Measurements from ENCODE around the gene SLAMF8. TPM values are rescaled to one million over a fixed set of nuclear protein-coding genes. Genes with fewer than 3 reads are reported as not detected.

SLAMF8 gene
- total RNA-seq, 2 donors from 2014 or later: 1.5 to 1.9 TPM

DNA sequence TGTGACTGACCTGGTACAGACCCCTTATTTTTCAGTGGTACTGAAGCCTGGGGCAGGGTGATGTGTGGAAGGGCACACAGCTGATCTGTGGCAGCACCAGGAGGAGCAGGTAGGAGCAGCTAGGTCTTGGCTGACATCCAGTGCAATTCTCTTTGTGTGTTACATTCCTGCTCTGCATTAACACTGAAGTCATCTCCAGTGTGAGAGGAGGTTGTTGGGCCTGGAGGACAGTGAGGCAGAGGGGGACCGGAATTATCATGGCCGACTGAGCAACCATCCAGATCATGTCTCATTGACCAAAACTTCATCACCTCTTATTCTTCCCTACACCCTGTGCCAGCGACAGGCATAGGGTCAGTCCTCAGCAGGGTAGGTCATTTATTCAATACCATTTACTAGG lies 1.5 kb downstream of the SLAMF8 start:
- Histone ChIP-seq H3K9me3 (no peaks in the 10 kb centered on the region), H3K36me3 (no peaks in the 10 kb centered on the region), H3K9ac (ENCODE audit: low read depth in 2 of 2, low read length in 2 of 2) (no peak overlapping the region), H3K4me3 (no peak overlapping the region), H3K4me1 (no peaks in the 10 kb centered on the region), H3K27me3 (no peaks in the 10 kb centered on the region), H3K27ac (no peak overlapping the region)
- TF ChIP-seq, protein P1, sequence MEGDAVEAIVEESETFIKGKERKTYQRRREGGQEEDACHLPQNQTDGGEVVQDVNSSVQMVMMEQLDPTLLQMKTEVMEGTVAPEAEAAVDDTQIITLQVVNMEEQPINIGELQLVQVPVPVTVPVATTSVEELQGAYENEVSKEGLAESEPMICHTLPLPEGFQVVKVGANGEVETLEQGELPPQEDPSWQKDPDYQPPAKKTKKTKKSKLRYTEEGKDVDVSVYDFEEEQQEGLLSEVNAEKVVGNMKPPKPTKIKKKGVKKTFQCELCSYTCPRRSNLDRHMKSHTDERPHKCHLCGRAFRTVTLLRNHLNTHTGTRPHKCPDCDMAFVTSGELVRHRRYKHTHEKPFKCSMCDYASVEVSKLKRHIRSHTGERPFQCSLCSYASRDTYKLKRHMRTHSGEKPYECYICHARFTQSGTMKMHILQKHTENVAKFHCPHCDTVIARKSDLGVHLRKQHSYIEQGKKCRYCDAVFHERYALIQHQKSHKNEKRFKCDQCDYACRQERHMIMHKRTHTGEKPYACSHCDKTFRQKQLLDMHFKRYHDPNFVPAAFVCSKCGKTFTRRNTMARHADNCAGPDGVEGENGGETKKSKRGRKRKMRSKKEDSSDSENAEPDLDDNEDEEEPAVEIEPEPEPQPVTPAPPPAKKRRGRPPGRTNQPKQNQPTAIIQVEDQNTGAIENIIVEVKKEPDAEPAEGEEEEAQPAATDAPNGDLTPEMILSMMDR (IDR thresholded peaks at IDR 0.05): no peak
- intact Hi-C loops (cut with DNase I): no loop called here
- DNase-seq: no peak

DNA sequence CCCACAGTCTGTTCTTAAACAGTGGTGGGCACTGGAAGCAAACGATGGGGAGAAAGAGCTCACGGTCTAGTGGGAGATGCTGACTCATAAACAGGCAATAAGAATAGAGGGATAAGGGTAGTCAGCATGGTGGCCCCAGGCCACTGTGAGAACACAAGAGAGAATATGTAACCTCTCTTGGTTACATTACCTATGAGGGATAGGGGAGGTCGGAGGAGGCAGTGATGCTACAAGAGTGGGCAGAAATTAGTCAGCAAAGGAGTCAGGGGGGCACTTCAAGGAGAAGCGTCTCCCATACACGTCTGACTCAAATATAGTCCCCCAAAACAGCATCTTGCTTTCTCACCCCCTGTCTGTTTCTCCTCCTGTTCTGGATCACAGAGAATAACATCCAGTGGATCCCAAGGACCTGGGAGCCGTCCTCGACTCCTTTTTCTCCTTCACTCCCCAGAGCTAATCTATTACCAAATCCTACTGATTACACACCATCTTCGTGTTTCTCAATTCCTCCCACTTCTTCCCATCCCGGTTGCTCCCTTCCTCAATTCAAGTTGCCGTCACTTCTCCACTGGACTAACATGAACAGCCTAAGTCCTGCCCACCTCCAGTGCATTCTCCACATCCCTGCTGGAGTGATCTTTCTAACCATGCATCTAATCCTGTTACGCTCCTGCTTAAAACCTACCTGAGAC lies 2.1 kb downstream of the SLAMF8 start:
- H3K4me1 ChIP-seq: no peaks in the 10 kb centered on the region
- intact Hi-C loops (cut with DNase I): no loop called here
- TF ChIP-seq, protein P1 (IDR thresholded peaks at IDR 0.05): no peak
- H3K9ac ChIP-seq (ENCODE audit: low read depth in 2 of 2, low read length in 2 of 2): no peak overlapping the region
- no peak overlapping the region for H3K27ac ChIP-seq
- no peak overlapping the region for H3K4me3 ChIP-seq
- no peaks in the 10 kb centered on the region for H3K9me3 ChIP-seq
- no peaks in the 10 kb centered on the region for H3K27me3 ChIP-seq
- DNase-seq: no peak
- H3K36me3 ChIP-seq: no peaks in the 10 kb centered on the region

DNA sequence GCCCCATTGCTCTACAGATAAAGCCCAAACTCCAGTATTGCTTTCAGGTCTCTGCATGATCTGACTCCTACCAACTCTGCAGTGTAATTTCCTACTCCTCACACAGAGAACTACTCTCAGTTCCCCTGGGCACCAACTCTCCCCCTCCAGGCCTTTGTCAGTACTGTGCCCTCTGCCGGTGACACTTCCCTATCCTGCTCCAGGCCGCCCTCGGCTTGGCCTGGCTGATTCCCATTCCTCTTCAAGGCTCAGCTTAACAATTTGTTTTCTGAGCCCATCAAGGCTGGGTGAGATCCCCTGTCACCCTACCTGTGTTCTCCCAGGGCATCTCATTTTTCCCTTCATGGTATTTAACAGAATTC lies 2.6 kb downstream of the SLAMF8 start:
- intact Hi-C loops (cut with DNase I): no loop called here
- Histone ChIP-seq H3K9ac (ENCODE audit: low read depth in 2 of 2, low read length in 2 of 2) (no peak overlapping the region), H3K4me3 (no peak overlapping the region), H3K27ac (no peak overlapping the region), H3K4me1 (no peaks in the 10 kb centered on the region), H3K9me3 (no peaks in the 10 kb centered on the region), H3K36me3 (no peaks in the 10 kb centered on the region), H3K27me3 (no peaks in the 10 kb centered on the region)
- DNase-seq: peak; percentile 40
- TF ChIP-seq, protein P1 (IDR thresholded peaks at IDR 0.05): peak; percentile 42

DNA sequence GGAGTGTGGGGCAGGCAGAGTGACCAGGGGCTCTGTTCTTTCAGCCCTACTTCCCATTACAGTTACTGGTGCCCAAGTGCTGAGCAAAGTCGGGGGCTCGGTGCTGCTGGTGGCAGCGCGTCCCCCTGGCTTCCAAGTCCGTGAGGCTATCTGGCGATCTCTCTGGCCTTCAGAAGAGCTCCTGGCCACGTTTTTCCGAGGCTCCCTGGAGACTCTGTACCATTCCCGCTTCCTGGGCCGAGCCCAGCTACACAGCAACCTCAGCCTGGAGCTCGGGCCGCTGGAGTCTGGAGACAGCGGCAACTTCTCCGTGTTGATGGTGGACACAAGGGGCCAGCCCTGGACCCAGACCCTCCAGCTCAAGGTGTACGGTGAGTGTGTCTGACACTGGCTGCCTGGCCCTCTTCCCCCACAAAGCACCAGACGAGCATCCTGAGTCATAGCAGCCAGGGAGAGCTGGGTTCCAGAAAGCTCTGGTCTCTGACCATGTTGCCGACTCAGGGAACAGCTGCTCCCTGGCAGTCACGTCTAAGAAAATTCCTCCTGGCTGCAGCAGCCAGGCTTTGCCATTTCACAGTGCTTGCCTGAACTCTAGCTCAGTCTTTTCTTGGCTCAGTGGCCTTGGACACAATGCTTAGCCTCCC lies 3.3 kb downstream of the SLAMF8 start:
- no peak overlapping the region for H3K4me3 ChIP-seq
- H3K9ac ChIP-seq (ENCODE audit: low read depth in 2 of 2, low read length in 2 of 2): no peak overlapping the region
- TF ChIP-seq, protein P1 (IDR thresholded peaks at IDR 0.05): no peak
- no peaks in the 10 kb centered on the region for H3K9me3 ChIP-seq
- H3K4me1 ChIP-seq: no peaks in the 10 kb centered on the region
- no peak for DNase-seq
- H3K27me3 ChIP-seq: no peaks in the 10 kb centered on the region
- H3K36me3 ChIP-seq: no peaks in the 10 kb centered on the region
- intact Hi-C loops (cut with DNase I): no loop called here
- no peak overlapping the region for H3K27ac ChIP-seq

DNA sequence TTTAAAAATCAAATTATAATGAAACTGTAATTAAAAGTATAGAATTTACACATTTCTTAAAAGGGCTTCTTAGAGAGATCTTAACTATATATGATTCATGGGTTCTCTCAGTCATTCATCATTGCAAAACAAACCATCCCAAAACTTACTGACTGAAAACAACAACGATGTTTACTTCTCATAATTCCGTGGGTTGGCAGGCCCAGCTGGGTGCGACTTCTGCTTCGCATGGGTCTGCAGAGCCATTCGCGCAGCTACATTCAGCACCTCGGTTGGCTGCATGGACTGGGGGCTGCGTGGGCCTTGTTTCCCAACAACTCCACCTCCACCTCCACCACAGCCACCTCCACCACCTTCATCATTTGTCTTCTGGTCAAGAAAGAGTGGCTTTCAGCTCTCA lies 4.0 kb downstream of the SLAMF8 start:
- intact Hi-C loops (cut with DNase I): no loop called here
- Histone ChIP-seq H3K27me3 (no peaks in the 10 kb centered on the region), H3K4me3 (no peak overlapping the region), H3K36me3 (no peaks in the 10 kb centered on the region), H3K9me3 (no peaks in the 10 kb centered on the region), H3K4me1 (no peaks in the 10 kb centered on the region), H3K9ac (ENCODE audit: low read depth in 2 of 2, low read length in 2 of 2) (no peak overlapping the region), H3K27ac (no peak overlapping the region)
- DNase-seq: no peak
- TF ChIP-seq, protein P1 (IDR thresholded peaks at IDR 0.05): no peak
